HG03045 (cell line): ENCODE results near the gene BBS10.
"Not testable (repeated sequence)": the region's sequence is repeated elsewhere in the genome, so short reads cannot be mapped to it uniquely, and the experiment has no call there.

ENCODE experiments used
- ATAC-seq: cut with Tn5 transposase; IDR thresholded peaks from one replicate; pipeline ENCODE4 v1.9.1; 2021; ENCODE audit warnings: mild to moderate bottlenecking, moderate library complexity; ENCODE audit not compliant: unreplicated experiment

The BBS10 gene

GRCh38 chr12:76332606-76333005, 15.6 kb downstream of the BBS10 start:
- no peak for ATAC-seq

GRCh38 chr12:76329606-76330005, 18.6 kb downstream of the BBS10 start:
- ATAC-seq, result no peak

GRCh38 chr12:76329159-76329558, 19.1 kb downstream of the BBS10 start:
- no peak for ATAC-seq

GRCh38 chr12:76319595-76320319, 28.5 kb downstream of the BBS10 start:
- not testable (repeated sequence) for ATAC-seq

GRCh38 chr12:76318773-76319594, 29.2 kb downstream of the BBS10 start:
- no peak for ATAC-seq

GRCh38 chr12:76317976-76318375, 30.2 kb downstream of the BBS10 start:
- no peak for ATAC-seq

- no peak for ATAC-seq
Measured at GRCh38 chr12:76316468-76316867, 31.7 kb downstream of the BBS10 start.

GRCh38 chr12:76313299-76313698, 34.9 kb downstream of the BBS10 start:
- ATAC-seq, result no peak

- no peak for ATAC-seq
Measured at GRCh38 chr12:76312315-76312714, 35.9 kb downstream of the BBS10 start.

GRCh38 chr12:76311796-76312195, 36.4 kb downstream of the BBS10 start:
- ATAC-seq, result no peak

GRCh38 chr12:76310110-76310509, 38.1 kb downstream of the BBS10 start:
- no peak for ATAC-seq

- ATAC-seq, result no peak
Measured at GRCh38 chr12:76308866-76309265, 39.3 kb downstream of the BBS10 start.

GRCh38 chr12:76307083-76307482, 41.1 kb downstream of the BBS10 start:
- no peak for ATAC-seq

GRCh38 chr12:76303989-76304460, 44.2 kb downstream of the BBS10 start:
- ATAC-seq, result no peak

- ATAC-seq, result no peak
Measured at GRCh38 chr12:76303365-76303764, 44.9 kb downstream of the BBS10 start.

GRCh38 chr12:76300297-76300665, 47.9 kb downstream of the BBS10 start:
- ATAC-seq, result no peak

- ATAC-seq, result no peak
Measured at GRCh38 chr12:76299536-76300296, 48.5 kb downstream of the BBS10 start.
